Measurements from ENCODE around the gene CNOT6.

Gene CNOT6

DNA sequence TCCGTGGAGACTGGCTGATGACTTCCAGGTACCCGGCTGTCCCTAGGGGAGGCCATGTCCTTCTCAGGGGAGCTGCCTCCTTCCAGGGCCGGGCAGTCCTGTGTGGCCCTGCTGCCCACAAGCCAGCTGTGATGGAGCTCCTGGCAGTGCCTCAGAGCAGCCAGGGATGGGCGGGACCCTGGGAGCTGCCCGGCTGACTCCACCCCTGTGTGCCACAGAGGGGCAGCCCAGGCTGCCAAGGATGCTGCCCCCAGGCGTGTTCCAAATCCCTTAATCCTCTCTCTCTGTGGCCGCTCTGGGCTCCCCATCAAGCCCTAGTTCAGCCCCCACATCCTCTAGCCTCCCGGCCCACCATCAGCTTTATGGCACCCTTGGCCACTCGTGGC lies 104.1 kb downstream of the CNOT6 start:
- TF ChIP-seq TAF1 (IDR thresholded peaks at IDR 0.05; ENCODE audit: borderline replicate concordance, insufficient read depth, low read length): no peak
- no peak for TF ChIP-seq SIN3A (IDR thresholded peaks at IDR 0.05; ENCODE audit: borderline replicate concordance, insufficient read depth, low read length)
- no peak for TF ChIP-seq FOXP2 (optimal IDR thresholded peaks at IDR 0.05; ENCODE audit: borderline replicate concordance, extremely low read depth, extremely low read length, insufficient read depth)
- TF ChIP-seq, protein P1, sequence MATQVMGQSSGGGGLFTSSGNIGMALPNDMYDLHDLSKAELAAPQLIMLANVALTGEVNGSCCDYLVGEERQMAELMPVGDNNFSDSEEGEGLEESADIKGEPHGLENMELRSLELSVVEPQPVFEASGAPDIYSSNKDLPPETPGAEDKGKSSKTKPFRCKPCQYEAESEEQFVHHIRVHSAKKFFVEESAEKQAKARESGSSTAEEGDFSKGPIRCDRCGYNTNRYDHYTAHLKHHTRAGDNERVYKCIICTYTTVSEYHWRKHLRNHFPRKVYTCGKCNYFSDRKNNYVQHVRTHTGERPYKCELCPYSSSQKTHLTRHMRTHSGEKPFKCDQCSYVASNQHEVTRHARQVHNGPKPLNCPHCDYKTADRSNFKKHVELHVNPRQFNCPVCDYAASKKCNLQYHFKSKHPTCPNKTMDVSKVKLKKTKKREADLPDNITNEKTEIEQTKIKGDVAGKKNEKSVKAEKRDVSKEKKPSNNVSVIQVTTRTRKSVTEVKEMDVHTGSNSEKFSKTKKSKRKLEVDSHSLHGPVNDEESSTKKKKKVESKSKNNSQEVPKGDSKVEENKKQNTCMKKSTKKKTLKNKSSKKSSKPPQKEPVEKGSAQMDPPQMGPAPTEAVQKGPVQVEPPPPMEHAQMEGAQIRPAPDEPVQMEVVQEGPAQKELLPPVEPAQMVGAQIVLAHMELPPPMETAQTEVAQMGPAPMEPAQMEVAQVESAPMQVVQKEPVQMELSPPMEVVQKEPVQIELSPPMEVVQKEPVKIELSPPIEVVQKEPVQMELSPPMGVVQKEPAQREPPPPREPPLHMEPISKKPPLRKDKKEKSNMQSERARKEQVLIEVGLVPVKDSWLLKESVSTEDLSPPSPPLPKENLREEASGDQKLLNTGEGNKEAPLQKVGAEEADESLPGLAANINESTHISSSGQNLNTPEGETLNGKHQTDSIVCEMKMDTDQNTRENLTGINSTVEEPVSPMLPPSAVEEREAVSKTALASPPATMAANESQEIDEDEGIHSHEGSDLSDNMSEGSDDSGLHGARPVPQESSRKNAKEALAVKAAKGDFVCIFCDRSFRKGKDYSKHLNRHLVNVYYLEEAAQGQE (IDR thresholded peaks at IDR 0.05; ENCODE audit: insufficient read depth in 1 of 2, low read depth in 2 of 2, low read length in 2 of 2): no peak
- no peak for TF ChIP-seq POLR2AphosphoS5 (IDR thresholded peaks at IDR 0.05; ENCODE audit: low read depth, low read length)

DNA sequence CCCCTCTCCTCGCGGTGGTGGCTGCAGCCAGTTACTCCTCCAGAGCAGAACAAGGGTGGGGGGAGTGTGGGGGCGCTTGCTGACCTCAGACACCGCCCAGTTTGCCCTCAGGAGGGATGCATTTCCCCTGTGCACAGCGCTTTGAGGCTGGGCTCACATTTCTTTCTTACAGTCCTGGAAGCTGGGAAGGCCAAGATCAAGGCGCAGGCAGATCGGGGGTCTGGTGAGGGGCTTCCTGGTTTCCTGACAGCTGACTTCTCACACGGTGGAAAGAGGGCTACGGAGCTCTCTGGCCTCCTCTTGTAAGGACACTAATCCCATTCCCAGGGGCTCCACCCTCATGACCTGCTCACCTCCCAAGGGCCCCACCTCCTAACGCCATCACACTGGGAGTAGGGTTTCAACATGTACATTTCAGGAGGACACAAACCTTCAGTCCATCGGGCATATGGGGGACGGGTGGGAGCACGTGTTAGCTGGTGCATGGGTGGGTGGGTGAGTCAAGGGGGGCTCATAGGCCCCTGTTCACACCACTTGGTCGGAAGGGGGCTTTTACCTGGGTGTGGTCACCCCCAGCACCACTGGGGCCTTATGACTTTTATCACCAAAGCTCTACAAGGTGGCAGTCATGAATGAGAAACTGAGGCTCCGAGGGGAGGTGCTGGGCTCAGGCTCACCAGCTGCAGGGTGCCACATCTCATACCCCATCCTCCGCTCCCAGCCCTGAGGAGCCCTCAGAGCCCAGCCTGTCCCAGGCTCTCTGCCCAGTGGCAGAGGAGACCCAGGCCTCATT lies 104.8 kb downstream of the CNOT6 start:
- TF ChIP-seq POLR2AphosphoS5 (IDR thresholded peaks at IDR 0.05; ENCODE audit: low read depth, low read length) (no peak), SIN3A (IDR thresholded peaks at IDR 0.05; ENCODE audit: borderline replicate concordance, insufficient read depth, low read length) (no peak), FOXP2 (optimal IDR thresholded peaks at IDR 0.05; ENCODE audit: borderline replicate concordance, extremely low read depth, extremely low read length, insufficient read depth) (no peak), TAF1 (IDR thresholded peaks at IDR 0.05; ENCODE audit: borderline replicate concordance, insufficient read depth, low read length) (no peak)
- TF ChIP-seq, protein P1 (IDR thresholded peaks at IDR 0.05; ENCODE audit: insufficient read depth in 1 of 2, low read depth in 2 of 2, low read length in 2 of 2): no peak

DNA sequence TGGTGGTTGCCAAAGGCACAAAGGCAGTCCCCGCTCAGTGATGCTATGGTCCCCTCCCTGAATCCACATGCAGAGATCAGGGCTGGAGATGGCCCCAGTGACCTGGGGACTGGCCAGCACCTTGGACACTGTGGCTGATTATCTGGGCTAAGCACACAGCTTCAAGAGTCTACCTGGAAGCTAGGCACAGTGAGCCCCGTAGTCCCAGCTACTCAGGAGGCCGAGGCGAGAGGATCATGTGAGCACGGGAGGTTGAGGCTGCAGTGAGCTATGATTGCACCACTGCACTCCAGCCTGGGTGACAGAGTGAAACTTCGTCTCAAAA lies 105.4 kb downstream of the CNOT6 start:
- TF ChIP-seq, protein P1 (IDR thresholded peaks at IDR 0.05; ENCODE audit: insufficient read depth in 1 of 2, low read depth in 2 of 2, low read length in 2 of 2): no peak
- TF ChIP-seq FOXP2 (optimal IDR thresholded peaks at IDR 0.05; ENCODE audit: borderline replicate concordance, extremely low read depth, extremely low read length, insufficient read depth) (no peak), POLR2AphosphoS5 (IDR thresholded peaks at IDR 0.05; ENCODE audit: low read depth, low read length) (no peak), SIN3A (IDR thresholded peaks at IDR 0.05; ENCODE audit: borderline replicate concordance, insufficient read depth, low read length) (no peak), TAF1 (IDR thresholded peaks at IDR 0.05; ENCODE audit: borderline replicate concordance, insufficient read depth, low read length) (no peak)

GRCh38 chr5:180599981-180600553 lies 105.9 kb downstream of the CNOT6 start:
- TF ChIP-seq FOXP2 (optimal IDR thresholded peaks at IDR 0.05; ENCODE audit: borderline replicate concordance, extremely low read depth, extremely low read length, insufficient read depth) (no peak), TAF1 (IDR thresholded peaks at IDR 0.05; ENCODE audit: borderline replicate concordance, insufficient read depth, low read length) (no peak), POLR2AphosphoS5 (IDR thresholded peaks at IDR 0.05; ENCODE audit: low read depth, low read length) (no peak), SIN3A (IDR thresholded peaks at IDR 0.05; ENCODE audit: borderline replicate concordance, insufficient read depth, low read length) (no peak)
- TF ChIP-seq, protein P1 (IDR thresholded peaks at IDR 0.05; ENCODE audit: insufficient read depth in 1 of 2, low read depth in 2 of 2, low read length in 2 of 2): no peak
